HG03442 (cell line): Measurements from ENCODE around the gene CCDC146.
"Not testable (repeated sequence)": the region's sequence is repeated elsewhere in the genome, so short reads cannot be mapped to it uniquely, and the experiment has no call there.

ENCODE experiments used
- ATAC-seq: cut with Tn5 transposase; IDR thresholded peaks from one replicate; pipeline ENCODE4 v1.9.1; 2021; ENCODE audit warnings: mild to moderate bottlenecking, moderate library complexity; ENCODE audit not compliant: unreplicated experiment

Gene CCDC146

DNA sequence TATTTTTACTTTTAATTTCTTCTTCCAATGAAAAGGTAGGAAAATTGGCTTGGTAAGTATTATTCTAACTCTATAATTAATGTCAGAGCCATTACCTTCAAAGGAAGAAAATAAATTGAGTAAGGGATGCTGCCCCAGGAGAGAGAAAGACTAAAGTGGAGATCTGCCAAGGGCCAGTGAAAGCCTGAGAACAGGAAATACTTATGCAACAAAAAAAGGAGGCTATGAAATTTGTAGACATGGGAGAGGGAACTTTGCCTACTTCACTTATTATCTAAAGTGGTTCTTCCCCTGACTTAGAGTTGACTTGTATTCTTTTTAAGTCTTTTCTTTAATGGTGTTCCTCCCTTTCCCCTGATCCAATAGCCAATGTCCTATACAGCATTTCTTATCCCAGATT is 29.8 kb downstream of the CCDC146 start:
- ATAC-seq = not testable (repeated sequence)

- peak; percentile 59 for ATAC-seq
These were observed 32.6 kb downstream of the CCDC146 start for GRCh38 chr7:77154917-77155464.

- not testable (repeated sequence) for ATAC-seq
These were observed 33.4 kb downstream of the CCDC146 start for GRCh38 chr7:77155601-77156377.

GRCh38 chr7:77157034-77157433 is 34.6 kb downstream of the CCDC146 start:
- peak; percentile 77 for ATAC-seq

- peak; percentile 57 for ATAC-seq
These were observed 35.0 kb downstream of the CCDC146 start for GRCh38 chr7:77157446-77157845.

- not testable (repeated sequence) for ATAC-seq
These were observed 48.7 kb downstream of the CCDC146 start for GRCh38 chr7:77171073-77171472.

GRCh38 chr7:77172437-77173172 is 50.2 kb downstream of the CCDC146 start:
- ATAC-seq = not testable (repeated sequence)

- ATAC-seq = not testable (repeated sequence)
These were observed 52.0 kb downstream of the CCDC146 start for GRCh38 chr7:77174418-77174817.

DNA sequence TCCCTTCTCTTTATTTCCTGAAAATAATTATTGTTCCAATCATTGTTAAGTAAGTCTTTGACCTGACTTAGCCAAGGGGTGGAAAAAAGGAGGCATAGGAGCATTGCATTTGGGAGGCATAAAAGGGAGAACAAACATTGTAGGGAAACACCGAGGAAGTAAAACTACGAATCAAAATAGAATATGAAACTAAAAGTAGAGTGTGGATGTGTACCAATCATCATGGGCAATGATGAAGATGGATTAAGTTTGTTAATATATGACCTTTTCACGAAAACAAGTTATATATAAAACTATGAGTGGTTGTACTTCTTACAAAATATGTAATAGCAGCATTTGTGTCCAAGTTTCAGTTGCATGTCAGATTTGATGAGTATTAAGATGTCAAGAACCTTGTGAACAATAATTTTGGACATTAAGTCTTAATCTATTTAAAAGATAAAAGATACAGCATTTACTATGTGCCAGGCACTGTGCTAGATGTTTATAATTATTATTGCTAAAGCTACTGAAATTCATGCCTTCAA is 52.9 kb downstream of the CCDC146 start:
- peak; percentile 64 for ATAC-seq

GRCh38 chr7:77177321-77177904 is 55.0 kb downstream of the CCDC146 start:
- not testable (repeated sequence) for ATAC-seq

DNA sequence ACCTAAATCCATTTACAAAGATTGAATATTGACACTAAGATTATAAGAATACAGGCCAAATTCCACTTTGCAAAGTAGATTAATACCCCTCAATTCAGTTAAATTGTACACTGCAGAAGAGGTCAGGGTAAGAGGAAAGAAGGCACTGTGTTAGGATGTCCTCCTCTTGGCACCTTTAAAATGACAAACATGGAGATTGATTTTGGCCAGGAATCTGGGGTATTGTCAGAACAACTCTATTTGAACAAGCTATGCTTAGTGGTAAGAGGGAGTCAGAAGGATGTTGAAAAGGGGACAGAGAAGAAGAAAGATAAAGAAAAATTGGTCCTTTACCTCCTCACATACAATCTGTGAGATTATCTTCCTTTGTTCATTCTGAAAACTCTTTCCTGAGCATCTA is 55.6 kb downstream of the CCDC146 start:
- not testable (repeated sequence) for ATAC-seq

DNA sequence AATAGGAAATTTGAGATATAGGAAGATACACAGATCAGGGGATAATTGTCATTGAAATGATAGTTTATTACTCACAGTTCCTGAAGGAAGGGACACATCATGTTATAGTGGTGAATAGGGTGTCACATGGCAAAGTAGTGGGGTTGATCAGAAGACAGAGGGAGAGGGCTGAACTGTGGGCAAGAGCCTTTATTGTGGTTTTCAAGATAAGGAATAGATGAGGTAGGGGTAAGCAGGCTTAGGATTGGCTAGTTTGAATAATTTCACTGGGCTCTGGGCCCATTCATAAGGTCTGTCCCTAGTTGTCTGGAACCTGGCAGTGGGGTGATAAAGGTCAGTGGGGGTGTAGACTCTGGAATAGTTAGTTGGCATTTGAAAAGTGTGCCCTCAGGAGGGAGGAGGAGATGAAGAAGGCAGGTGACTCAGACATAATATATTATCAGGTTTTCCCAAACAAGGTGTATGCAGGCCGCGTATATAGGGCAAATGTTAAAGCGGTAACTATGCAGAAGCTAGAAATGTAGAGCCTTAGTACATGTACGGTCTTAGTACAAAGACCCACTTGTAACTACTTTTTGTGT is 58.7 kb downstream of the CCDC146 start:
- no peak for ATAC-seq

DNA sequence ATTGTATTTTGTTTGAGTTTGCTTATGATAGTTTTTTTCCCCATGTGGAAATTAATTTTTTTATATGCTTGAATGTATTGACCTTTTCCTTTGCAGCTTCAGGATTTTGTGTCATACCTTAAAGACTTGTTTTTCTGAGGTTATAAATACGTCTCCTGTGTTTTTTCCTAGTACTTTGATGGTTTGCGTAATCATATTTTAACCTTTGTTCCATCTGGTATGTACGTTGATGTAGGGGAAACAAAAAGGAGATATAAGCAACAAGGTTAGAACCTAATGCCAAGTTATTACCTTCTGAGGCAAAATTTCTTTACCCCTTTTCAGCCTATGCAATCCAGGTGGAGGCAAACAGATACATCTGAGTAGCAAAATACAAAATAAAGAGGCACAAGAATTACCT is 59.3 kb downstream of the CCDC146 start:
- ATAC-seq = no peak

- no peak for ATAC-seq
These were observed 59.8 kb downstream of the CCDC146 start for GRCh38 chr7:77182261-77182660.

GRCh38 chr7:77184463-77184862 is 62.0 kb downstream of the CCDC146 start:
- no peak for ATAC-seq

- ATAC-seq = no peak
These were observed 62.6 kb downstream of the CCDC146 start for GRCh38 chr7:77184990-77185389.

- ATAC-seq = no peak
These were observed 63.5 kb downstream of the CCDC146 start for GRCh38 chr7:77185866-77186265.

- no peak for ATAC-seq
These were observed 66.5 kb downstream of the CCDC146 start for GRCh38 chr7:77188731-77189437.

GRCh38 chr7:77197141-77197540 is 74.7 kb downstream of the CCDC146 start:
- no peak for ATAC-seq
